ENCODE results near the gene TTLL12. TPM values are rescaled to one million over a fixed set of nuclear protein-coding genes. Genes with fewer than 3 reads are reported as not detected.

The TTLL12 gene
- total RNA-seq, 1 experiment from 2014 or later = 63.4 TPM

DNA sequence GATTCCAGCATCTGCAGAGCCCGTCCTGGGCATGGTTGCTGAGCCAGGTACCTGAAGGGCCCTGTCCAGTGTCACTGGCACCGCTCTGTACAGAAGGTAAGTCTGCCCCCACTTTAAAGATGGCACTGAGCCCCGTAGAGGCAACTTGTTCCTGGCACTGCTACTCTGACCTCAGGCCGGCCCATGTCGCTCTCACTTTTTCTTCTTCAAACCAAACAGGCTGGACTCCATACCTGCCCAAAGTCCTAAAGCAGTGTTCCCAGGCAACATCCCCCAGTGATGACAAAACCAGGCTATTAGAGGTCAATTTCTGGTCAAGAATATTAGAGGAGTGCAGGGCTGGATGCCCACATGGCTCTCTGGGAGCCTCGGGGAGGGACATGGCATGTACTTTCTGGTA, 46.6 kb upstream of the TTLL12 start:
- H3K9me3 Mint-ChIP-seq (ENCODE audit: low read depth, unreplicated experiment) = no peaks in the 10 kb centered on the region
- BruUV-seq (replicated peaks) = no TSS peak
- TF ChIP-seq CTCF (IDR thresholded peaks at IDR 0.05; ENCODE audit: unreplicated experiment) = no peak
- intact Hi-C loops (cut with micrococcal nuclease; ENCODE audit: unreplicated experiment) = no loop called here
- CTCF ChIA-PET = no interaction called here
- DNase-seq = no peak
- H3K27ac Mint-ChIP-seq (ENCODE audit: unreplicated experiment) = no peak overlapping the region
- H3K4me1 Mint-ChIP-seq (ENCODE audit: low read depth, unreplicated experiment) = peaks cover 12% of the 10 kb centered on the region
- no peak overlapping the region for H3K4me3 Mint-ChIP-seq (ENCODE audit: low read depth, unreplicated experiment)
- H3K36me3 Mint-ChIP-seq (ENCODE audit: insufficient read depth, unreplicated experiment) = peaks cover 4% of the 10 kb centered on the region
- H3K27me3 Mint-ChIP-seq (ENCODE audit: unreplicated experiment) = peaks cover 59% of the 10 kb centered on the region

GRCh38 chr22:43232445-43232844, 45.5 kb upstream of the TTLL12 start:
- no peak for DNase-seq
- no peak overlapping the region for H3K4me3 Mint-ChIP-seq (ENCODE audit: low read depth, unreplicated experiment)
- no peak overlapping the region for H3K27ac Mint-ChIP-seq (ENCODE audit: unreplicated experiment)
- intact Hi-C loops (cut with micrococcal nuclease; ENCODE audit: unreplicated experiment) = no loop called here
- BruUV-seq (replicated peaks) = no TSS peak
- H3K9me3 Mint-ChIP-seq (ENCODE audit: low read depth, unreplicated experiment) = no peaks in the 10 kb centered on the region
- peaks cover 4% of the 10 kb centered on the region for H3K36me3 Mint-ChIP-seq (ENCODE audit: insufficient read depth, unreplicated experiment)
- H3K27me3 Mint-ChIP-seq (ENCODE audit: unreplicated experiment) = peaks cover 59% of the 10 kb centered on the region
- H3K4me1 Mint-ChIP-seq (ENCODE audit: low read depth, unreplicated experiment) = peaks cover 18% of the 10 kb centered on the region
- CTCF ChIA-PET = interaction anchor here (1.1 to 2.0 kb wide), 4 partner anchors 11 to 114 kb away, joined by 3 to 33 read pairs (median 4); no protein-coding TSS in a partner anchor
- no peak for TF ChIP-seq CTCF (IDR thresholded peaks at IDR 0.05; ENCODE audit: unreplicated experiment)

GRCh38 chr22:43231724-43232034, 44.7 kb upstream of the TTLL12 start:
- intact Hi-C loops (cut with micrococcal nuclease; ENCODE audit: unreplicated experiment) = loop anchor here (1.0 kb wide), 2 partner anchors 115 to 154 kb away; no protein-coding TSS in a partner anchor
- DNase-seq = no peak
- Mint-ChIP-seq H3K27me3 (ENCODE audit: unreplicated experiment) (peaks cover 63% of the 10 kb centered on the region), H3K4me3 (ENCODE audit: low read depth, unreplicated experiment) (no peak overlapping the region), H3K4me1 (ENCODE audit: low read depth, unreplicated experiment) (peaks cover 18% of the 10 kb centered on the region), H3K36me3 (ENCODE audit: insufficient read depth, unreplicated experiment) (peaks cover 4% of the 10 kb centered on the region), H3K9me3 (ENCODE audit: low read depth, unreplicated experiment) (no peaks in the 10 kb centered on the region), H3K27ac (ENCODE audit: unreplicated experiment) (no peak overlapping the region)
- no TSS peak for BruUV-seq (replicated peaks)
- CTCF ChIA-PET = interaction anchor here (0.6 to 2.0 kb wide), 11 partner anchors 12 to 154 kb away, joined by 3 to 33 read pairs (median 4); partner anchors contain the start of gene TTLL12
- TF ChIP-seq CTCF (IDR thresholded peaks at IDR 0.05; ENCODE audit: unreplicated experiment) = no peak

DNA sequence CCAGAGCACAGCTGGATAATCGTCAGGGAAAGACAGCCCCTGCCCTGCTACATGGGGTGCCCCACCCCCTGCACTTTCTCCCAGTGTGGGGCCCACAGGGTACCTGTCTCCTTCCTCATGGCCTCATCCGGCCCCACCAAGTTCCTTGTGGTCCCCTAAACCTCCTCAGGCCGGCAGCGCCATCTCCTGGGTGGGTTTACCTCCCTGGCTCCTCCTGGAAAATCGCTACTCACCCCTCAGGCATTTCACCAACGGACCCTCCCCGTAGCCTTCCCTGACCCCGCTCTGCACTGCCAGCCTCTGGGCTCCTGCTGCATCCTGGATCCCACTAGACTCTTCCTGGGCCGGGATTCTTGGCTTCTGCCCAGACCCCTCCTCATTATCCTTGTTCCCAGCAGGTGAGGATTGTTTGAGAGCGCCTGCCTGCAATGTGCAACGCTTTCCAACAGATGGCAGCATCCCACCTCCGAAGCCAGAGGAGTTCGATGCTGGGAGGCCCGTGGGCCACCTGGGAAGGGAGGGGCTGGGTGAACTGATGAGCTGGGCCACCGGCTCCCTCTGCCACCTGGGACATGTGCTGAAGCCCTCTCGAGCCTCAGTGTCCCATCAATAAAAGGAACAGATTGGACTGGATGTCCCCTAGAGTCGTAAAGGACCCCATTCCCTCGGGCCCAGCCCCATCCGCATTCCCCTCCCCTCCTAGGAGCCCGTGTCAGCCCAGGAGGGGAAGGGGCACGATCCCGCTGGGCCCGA, 44.2 kb upstream of the TTLL12 start:
- intact Hi-C loops (cut with micrococcal nuclease; ENCODE audit: unreplicated experiment) = loop anchor here (1.0 kb wide), 2 partner anchors 115 to 154 kb away; no protein-coding TSS in a partner anchor
- Mint-ChIP-seq H3K27me3 (ENCODE audit: unreplicated experiment) (peaks cover 65% of the 10 kb centered on the region), H3K27ac (ENCODE audit: unreplicated experiment) (peak overlapping the region; percentile 9), H3K9me3 (ENCODE audit: low read depth, unreplicated experiment) (no peaks in the 10 kb centered on the region), H3K36me3 (ENCODE audit: insufficient read depth, unreplicated experiment) (peaks cover 4% of the 10 kb centered on the region), H3K4me3 (ENCODE audit: low read depth, unreplicated experiment) (peak overlapping the region; percentile 33), H3K4me1 (ENCODE audit: low read depth, unreplicated experiment) (peaks cover 18% of the 10 kb centered on the region)
- CTCF ChIA-PET = interaction anchor here (0.6 to 2.0 kb wide), 12 partner anchors 13 to 477 kb away, joined by 3 to 33 read pairs (median 4); partner anchors contain the start of gene TTLL12
- DNase-seq = peak; percentile 81
- BruUV-seq (replicated peaks) = no TSS peak
- peak; percentile 97 for TF ChIP-seq CTCF (IDR thresholded peaks at IDR 0.05; ENCODE audit: unreplicated experiment)

Measured in Calu3 (cell line).